HepG2 (cell line): ENCODE data around the gene PHTF1. TPM values are rescaled to one million over a fixed set of nuclear protein-coding genes. Genes with fewer than 3 reads are reported as not detected.

Experiments
- ATAC-seq: fragments of 200-7000 bp; cut with Tn5 transposase; 3 replicates; pipeline ENCODE4 v1.9.1; 2020; ENCODE audit warnings: mild to moderate bottlenecking, moderate library complexity
- BruUV-seq: library from RNA; stranded (reverse); fragments of 400-500 nt; replicated peaks from 2 replicates; lab custom pipeline; 2021; lab: Mats Ljungman, UMichigan
- CTCF ChIA-PET: fragments of 300-600 bp; formaldehyde crosslinking; extraction: SDS; loops from one replicate; lab custom pipeline; 2021; ENCODE audit warnings: low total read pairs, inconsistent platforms, low intra/inter-chr PET ratio; lab: Yijun Ruan, JAX
- POLR2A ChIA-PET: fragments of 350-600 bp; sonication (Branson Sonifier 250); formaldehyde crosslinking; loops from one replicate; lab custom pipeline; 2020; ENCODE audit warnings: antibody characterized with exemption, inconsistent platforms; lab: Yijun Ruan, JAX
- DNase-seq: peaks from one replicate; pipeline ENCODE4 v3.0.0-alpha.2; 2015; ENCODE audit warnings: low spot score
- FAIRE-seq: peaks from 3 replicates; lab custom pipeline; 2011; peaks lifted over from hg19 to GRCh38; lab: Jason Lieb, UNC
- H2AFZ ChIP-seq: one replicate; pipeline ENCODE4 v1.6.1; 2011; ENCODE audit warnings: low read length, inconsistent platforms
- H3K27ac ChIP-seq: fragments of 300-600 bp; 3 replicates; pipeline ENCODE4 v1.8.0; 2011; ENCODE audit warnings: mixed run types, mild to moderate bottlenecking, mixed read lengths, low read length, inconsistent platforms; ENCODE audit not compliant: insufficient read depth; ENCODE audit errors: extremely low read length
- H3K27me3 ChIP-seq, 2 experiments: fragments of 200-600 bp in 1 of 2; 2 replicates in 1 of 2; 3 replicates in 1 of 2; pipeline versions ENCODE4 v1.6.0 to v1.8.0; 2011; ENCODE audit warnings: low read length in 2 of 2, mild to moderate bottlenecking in 2 of 2, moderate library complexity in 2 of 2, inconsistent platforms in 1 of 2; ENCODE audit not compliant: insufficient read depth in 2 of 2, control insufficient read depth in 1 of 2
- H3K36me3 ChIP-seq, 2 experiments: fragments of 200-600 bp in 1 of 2; replicated peaks in 1 of 2; 2 replicates in 1 of 2; 3 replicates in 1 of 2; pipeline versions ENCODE4 v1.5.1 to v1.8.0; 2011; ENCODE audit warnings: low read length in 2 of 2, inconsistent platforms in 1 of 2; ENCODE audit not compliant: insufficient read depth in 2 of 2, control insufficient read depth in 1 of 2
- H3K4me1 ChIP-seq: 2 replicates; pipeline ENCODE4 v1.5.1; 2012; ENCODE audit warnings: low read length, inconsistent platforms; ENCODE audit not compliant: insufficient read depth
- H3K4me2 ChIP-seq: 2 replicates; pipeline ENCODE4 v1.6.0; 2011; ENCODE audit warnings: low read depth, low read length, inconsistent platforms
- H3K4me3 ChIP-seq, 3 experiments: fragments of 200-600 bp in 1 of 3; sonication (generic), shearing (Covaris generic) in 1 of 3; replicated peaks in 1 of 3; 2 replicates each; pipeline ENCODE4 v1.5.1; 2011 to 2016; ENCODE audit warnings: low read length in 3 of 3, inconsistent platforms in 2 of 3, low read depth in 2 of 3, mild to moderate bottlenecking in 2 of 3, control low read depth in 1 of 3, mixed read lengths in 1 of 3; ENCODE audit not compliant: insufficient read depth in 1 of 3
- H3K79me2 ChIP-seq: one replicate; pipeline ENCODE4 v1.6.1; 2011; ENCODE audit warnings: low read length, inconsistent platforms; ENCODE audit not compliant: insufficient read depth
- H3K9ac ChIP-seq: 2 replicates; pipeline ENCODE4 v1.6.0; 2011; ENCODE audit warnings: mild to moderate bottlenecking, low read depth, low read length, inconsistent platforms; ENCODE audit not compliant: insufficient read depth
- H3K9me3 ChIP-seq: 2 replicates; pipeline ENCODE4 v1.5.1; 2012; ENCODE audit warnings: mild to moderate bottlenecking, low read length
- H4K20me1 ChIP-seq: 2 replicates; pipeline ENCODE4 v1.6.0; 2011; ENCODE audit warnings: inconsistent platforms, mild to moderate bottlenecking, low read length, moderate library complexity; ENCODE audit not compliant: insufficient read depth
- ADNP ChIP-seq: sonication (generic); formaldehyde crosslinking; IDR thresholded peaks from 2 replicates; pipeline ENCODE4 v1.4.0; 2020; ENCODE audit warnings: missing genetic modification reagents
- FOXO1 ChIP-seq: sonication (generic); formaldehyde crosslinking; IDR thresholded peaks from 2 replicates; pipeline ENCODE4 v1.4.0; 2020; ENCODE audit warnings: missing genetic modification reagents
- PCBP1 ChIP-seq: fragments of 200-400 bp; formaldehyde crosslinking; IDR thresholded peaks from 2 replicates; pipeline ENCODE4 v1.6.1; 2017; ENCODE audit warnings: mild to moderate bottlenecking, low read depth, low read length, borderline replicate concordance
- SKI ChIP-seq: fragments of 450-650 bp; IDR thresholded peaks from one replicate; pipeline ENCODE4 v1.6.1; 2018; ENCODE audit warnings: mild to moderate bottlenecking; ENCODE audit not compliant: partially characterized antibody
- SRY ChIP-seq: sonication (generic); formaldehyde crosslinking; IDR thresholded peaks from 2 replicates; pipeline ENCODE4 v1.8.0; 2022; ENCODE audit warnings: mild to moderate bottlenecking, missing genetic modification reagents
- ZNF24 ChIP-seq: fragments of 450-650 bp; IDR thresholded peaks from 2 replicates; pipeline ENCODE4 v1.6.1; 2017; ENCODE audit warnings: antibody characterized with exemption, mild to moderate bottlenecking
- ZNF549 ChIP-seq: sonication (generic); formaldehyde crosslinking; IDR thresholded peaks from 2 replicates; pipeline ENCODE4 v1.5.0; 2020; ENCODE audit warnings: missing genetic modification reagents
- ZNF816 ChIP-seq: sonication (generic); formaldehyde crosslinking; IDR thresholded peaks from 2 replicates; pipeline ENCODE4 v1.8.0; 2022; ENCODE audit warnings: missing genetic modification reagents, mild to moderate bottlenecking, borderline replicate concordance
- WGBS: methylation state at CpG from one replicate; pipeline ENCODE4 v1.1.6; 2017; ENCODE audit warnings: low lambda C conversion rate; 5-methylcytosine and 5-hydroxymethylcytosine counted together
- in situ Hi-C: cut with HindIII; loops from 2 replicates; pipeline ENCODE4 v1.10.0; 2017; ENCODE audit warnings: low pct_unique_long_range_greater_than_20kb; ENCODE audit not compliant: extremely low pct_ligation_motif_present
- intact Hi-C: fragments of 100-400 bp; cut with micrococcal nuclease; formaldehyde crosslinking; loops from one replicate; pipeline ENCODE4 v1.10.0; 2022; ENCODE audit not compliant: unreplicated experiment
- polyA plus RNA-seq, 8 experiments: library from polyadenylated mRNA; depleted of rRNA in 3 of 8; stranded (reverse) in 7 of 8; unstranded in 1 of 8; fragments of >200 nt; fragmentation: Illumina TruSeq in 4 of 8; extraction: Trizol in 4 of 8; gene quantifications; 2 replicates each; pipeline versions ENCODE4 v1.2.1 to v1.2.3, GENCODE V29; 2011 to 2016; ENCODE audit warnings: low read depth in 4 of 8, missing spikeins in 1 of 8, mixed read lengths in 1 of 8; ENCODE audit not compliant: insufficient read depth in 1 of 8
- total RNA-seq, 5 experiments: library from RNA; depleted of rRNA; stranded (reverse); fragments of >200 nt; fragmentation: Illumina TruSeq; extraction: Trizol; gene quantifications; 2 replicates each; pipeline ENCODE4 v1.2.3, GENCODE V29; 2016; ENCODE audit warnings: low read depth in 1 of 5
- TF ChIP-seq, protein P1 (sequence below): sonication (generic); formaldehyde crosslinking; IDR thresholded peaks from 2 replicates; pipeline ENCODE4 v1.4.0; 2020; ENCODE audit warnings: missing genetic modification reagents, borderline replicate concordance
- TF ChIP-seq, protein P2 (sequence below): sonication (generic); formaldehyde crosslinking; IDR thresholded peaks from 2 replicates; pipeline ENCODE4 v1.4.0; 2020; ENCODE audit warnings: missing genetic modification reagents, borderline replicate concordance

The PHTF1 gene
- total and polyA plus RNA-seq, 2 of the 13 experiments (the other 11 are each of a cell fraction or from before 2014, with no cell fraction given): 5.0 to 19.7 TPM

DNA sequence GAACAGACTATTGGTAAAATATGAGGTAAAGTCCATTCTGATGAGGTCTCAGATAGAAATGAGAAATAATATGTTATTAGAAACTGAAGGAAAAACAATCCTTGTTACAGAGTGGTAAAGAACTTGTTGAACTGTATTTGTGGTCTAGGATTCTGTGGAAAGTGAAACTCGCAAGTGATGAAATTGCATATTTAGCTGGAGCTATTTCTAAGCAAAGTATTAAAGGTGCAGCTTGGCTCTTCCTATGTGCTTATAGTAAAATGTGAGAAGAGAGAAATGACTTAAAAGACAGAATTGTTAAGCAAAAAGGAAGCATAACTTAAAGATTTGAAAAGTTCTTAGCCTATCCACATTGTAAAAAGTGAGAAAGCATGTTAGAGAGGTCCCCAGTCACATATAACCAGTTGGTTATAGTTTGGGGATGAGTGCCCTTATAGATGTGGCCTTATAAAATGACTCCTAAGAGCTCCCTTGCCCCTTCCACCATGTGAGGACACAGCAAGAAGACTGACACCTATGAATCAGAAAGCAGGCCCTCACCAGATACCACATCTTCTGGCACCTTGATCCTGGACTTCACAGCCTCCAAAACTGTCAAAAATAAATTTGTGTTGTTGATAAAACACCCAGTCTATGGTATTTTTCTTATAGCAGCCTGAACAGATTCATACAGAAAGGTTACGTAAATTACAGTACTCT is 24.8 kb downstream of the PHTF1 start:
- POLR2A ChIA-PET: interaction anchor here (0.6 kb wide), 1 partner anchor 23 kb away, joined by 3 read pairs; no protein-coding TSS in a partner anchor
- H3K27me3 ChIP-seq: no peaks in the 10 kb centered on the region
- CTCF ChIA-PET: no interaction called here
- peaks cover 0 to 17% of the 10 kb centered on the region in 2 experiments; a peak in 2 of 5 replicates for H3K36me3 ChIP-seq
- H3K4me2 ChIP-seq: no peak overlapping the region
- H3K79me2 ChIP-seq: no peaks in the 10 kb centered on the region
- WGBS: 93% methylated on average over 2 of the region's 2 CpGs
- no peak overlapping the region for H3K9ac ChIP-seq
- no peak overlapping the region for H3K27ac ChIP-seq
- DNase-seq (no peak), ATAC-seq (no peak), FAIRE-seq (no peak)
- no peaks in the 10 kb centered on the region for H3K9me3 ChIP-seq
- no TSS peak for BruUV-seq
- in situ Hi-C loops: no loop called here
- no peaks in the 10 kb centered on the region for H4K20me1 ChIP-seq
- intact Hi-C loops: no loop called here
- TF ChIP-seq ZNF24: no peak
- TF ChIP-seq SKI: no peak
- no peak for TF ChIP-seq FOXO1 (CRISPR knock-in tag)
- TF ChIP-seq PCBP1: no peak
- no peaks in the 10 kb centered on the region for H3K4me1 ChIP-seq
- H3K4me3 ChIP-seq: no peak overlapping the region
- H2AFZ ChIP-seq: no peak overlapping the region

DNA sequence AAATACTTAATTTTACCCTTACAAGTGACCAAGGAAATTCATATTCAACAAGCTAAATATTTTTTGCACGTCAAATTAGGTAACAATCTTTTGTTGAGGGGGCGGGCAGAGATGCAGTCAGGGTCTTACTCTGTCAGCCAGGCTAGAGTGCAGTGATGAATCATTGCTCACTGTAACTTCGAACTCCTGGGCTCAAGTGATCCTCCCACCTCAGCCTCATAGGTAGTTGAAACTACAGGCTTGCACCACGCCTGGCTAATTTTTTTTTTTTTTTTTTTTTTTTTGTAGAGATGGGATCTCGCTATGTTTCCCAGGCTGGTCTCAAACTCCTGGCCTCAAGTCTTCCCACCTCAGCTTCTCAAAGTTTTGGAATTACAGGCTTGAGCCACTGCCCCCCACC is 26.5 kb downstream of the PHTF1 start:
- Histone ChIP-seq H3K9ac (no peak overlapping the region), H2AFZ (no peak overlapping the region), H3K27ac (no peak overlapping the region), H3K27me3 (no peaks in the 10 kb centered on the region), H3K4me1 (no peaks in the 10 kb centered on the region), H3K4me2 (no peak overlapping the region), H3K9me3 (no peaks in the 10 kb centered on the region), H3K79me2 (no peaks in the 10 kb centered on the region), H3K4me3 (no peak overlapping the region), H4K20me1 (no peaks in the 10 kb centered on the region), H3K36me3 (peaks cover 0 to 13% of the 10 kb centered on the region in 2 experiments; a peak in 1 of 5 replicates)
- BruUV-seq: no TSS peak
- in situ Hi-C loops: no loop called here
- DNase-seq (no peak), ATAC-seq (no peak), FAIRE-seq (no peak)
- intact Hi-C loops: no loop called here
- WGBS: 92% methylated on average over 5 of the region's 5 CpGs
- CTCF ChIA-PET: no interaction called here
- POLR2A ChIA-PET: no interaction called here
- TF ChIP-seq, protein P1, sequence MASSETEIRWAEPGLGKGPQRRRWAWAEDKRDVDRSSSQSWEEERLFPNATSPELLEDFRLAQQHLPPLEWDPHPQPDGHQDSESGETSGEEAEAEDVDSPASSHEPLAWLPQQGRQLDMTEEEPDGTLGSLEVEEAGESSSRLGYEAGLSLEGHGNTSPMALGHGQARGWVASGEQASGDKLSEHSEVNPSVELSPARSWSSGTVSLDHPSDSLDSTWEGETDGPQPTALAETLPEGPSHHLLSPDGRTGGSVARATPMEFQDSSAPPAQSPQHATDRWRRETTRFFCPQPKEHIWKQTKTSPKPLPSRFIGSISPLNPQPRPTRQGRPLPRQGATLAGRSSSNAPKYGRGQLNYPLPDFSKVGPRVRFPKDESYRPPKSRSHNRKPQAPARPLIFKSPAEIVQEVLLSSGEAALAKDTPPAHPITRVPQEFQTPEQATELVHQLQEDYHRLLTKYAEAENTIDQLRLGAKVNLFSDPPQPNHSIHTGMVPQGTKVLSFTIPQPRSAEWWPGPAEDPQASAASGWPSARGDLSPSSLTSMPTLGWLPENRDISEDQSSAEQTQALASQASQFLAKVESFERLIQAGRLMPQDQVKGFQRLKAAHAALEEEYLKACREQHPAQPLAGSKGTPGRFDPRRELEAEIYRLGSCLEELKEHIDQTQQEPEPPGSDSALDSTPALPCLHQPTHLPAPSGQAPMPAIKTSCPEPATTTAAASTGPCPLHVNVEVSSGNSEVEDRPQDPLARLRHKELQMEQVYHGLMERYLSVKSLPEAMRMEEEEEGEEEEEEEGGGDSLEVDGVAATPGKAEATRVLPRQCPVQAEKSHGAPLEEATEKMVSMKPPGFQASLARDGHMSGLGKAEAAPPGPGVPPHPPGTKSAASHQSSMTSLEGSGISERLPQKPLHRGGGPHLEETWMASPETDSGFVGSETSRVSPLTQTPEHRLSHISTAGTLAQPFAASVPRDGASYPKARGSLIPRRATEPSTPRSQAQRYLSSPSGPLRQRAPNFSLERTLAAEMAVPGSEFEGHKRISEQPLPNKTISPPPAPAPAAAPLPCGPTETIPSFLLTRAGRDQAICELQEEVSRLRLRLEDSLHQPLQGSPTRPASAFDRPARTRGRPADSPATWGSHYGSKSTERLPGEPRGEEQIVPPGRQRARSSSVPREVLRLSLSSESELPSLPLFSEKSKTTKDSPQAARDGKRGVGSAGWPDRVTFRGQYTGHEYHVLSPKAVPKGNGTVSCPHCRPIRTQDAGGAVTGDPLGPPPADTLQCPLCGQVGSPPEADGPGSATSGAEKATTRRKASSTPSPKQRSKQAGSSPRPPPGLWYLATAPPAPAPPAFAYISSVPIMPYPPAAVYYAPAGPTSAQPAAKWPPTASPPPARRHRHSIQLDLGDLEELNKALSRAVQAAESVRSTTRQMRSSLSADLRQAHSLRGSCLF (CRISPR knock-in tag): no peak
- TF ChIP-seq SRY (CRISPR knock-in tag): no peak
- TF ChIP-seq ZNF816 (CRISPR knock-in tag): no peak
- TF ChIP-seq, protein P2, sequence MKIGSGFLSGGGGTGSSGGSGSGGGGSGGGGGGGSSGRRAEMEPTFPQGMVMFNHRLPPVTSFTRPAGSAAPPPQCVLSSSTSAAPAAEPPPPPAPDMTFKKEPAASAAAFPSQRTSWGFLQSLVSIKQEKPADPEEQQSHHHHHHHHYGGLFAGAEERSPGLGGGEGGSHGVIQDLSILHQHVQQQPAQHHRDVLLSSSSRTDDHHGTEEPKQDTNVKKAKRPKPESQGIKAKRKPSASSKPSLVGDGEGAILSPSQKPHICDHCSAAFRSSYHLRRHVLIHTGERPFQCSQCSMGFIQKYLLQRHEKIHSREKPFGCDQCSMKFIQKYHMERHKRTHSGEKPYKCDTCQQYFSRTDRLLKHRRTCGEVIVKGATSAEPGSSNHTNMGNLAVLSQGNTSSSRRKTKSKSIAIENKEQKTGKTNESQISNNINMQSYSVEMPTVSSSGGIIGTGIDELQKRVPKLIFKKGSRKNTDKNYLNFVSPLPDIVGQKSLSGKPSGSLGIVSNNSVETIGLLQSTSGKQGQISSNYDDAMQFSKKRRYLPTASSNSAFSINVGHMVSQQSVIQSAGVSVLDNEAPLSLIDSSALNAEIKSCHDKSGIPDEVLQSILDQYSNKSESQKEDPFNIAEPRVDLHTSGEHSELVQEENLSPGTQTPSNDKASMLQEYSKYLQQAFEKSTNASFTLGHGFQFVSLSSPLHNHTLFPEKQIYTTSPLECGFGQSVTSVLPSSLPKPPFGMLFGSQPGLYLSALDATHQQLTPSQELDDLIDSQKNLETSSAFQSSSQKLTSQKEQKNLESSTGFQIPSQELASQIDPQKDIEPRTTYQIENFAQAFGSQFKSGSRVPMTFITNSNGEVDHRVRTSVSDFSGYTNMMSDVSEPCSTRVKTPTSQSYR (CRISPR knock-in tag): no peak
- TF ChIP-seq ZNF549 (CRISPR knock-in tag): no peak
- TF ChIP-seq ADNP (CRISPR knock-in tag): no peak
